HUDEP-2 (cell line): Measurements from ENCODE around the gene HIC2.
"Not testable (repeated sequence)": the region's sequence is repeated elsewhere in the genome, so short reads cannot be mapped to it uniquely, and the experiment has no call there.

ENCODE experiments used
- DNase-seq, 76 experiments: peaks; one replicate each; lab custom pipeline; 2025; ENCODE audit not compliant: unreplicated experiment in 76 of 76; lab: John Stamatoyannopoulos, UW

The HIC2 gene

DNA sequence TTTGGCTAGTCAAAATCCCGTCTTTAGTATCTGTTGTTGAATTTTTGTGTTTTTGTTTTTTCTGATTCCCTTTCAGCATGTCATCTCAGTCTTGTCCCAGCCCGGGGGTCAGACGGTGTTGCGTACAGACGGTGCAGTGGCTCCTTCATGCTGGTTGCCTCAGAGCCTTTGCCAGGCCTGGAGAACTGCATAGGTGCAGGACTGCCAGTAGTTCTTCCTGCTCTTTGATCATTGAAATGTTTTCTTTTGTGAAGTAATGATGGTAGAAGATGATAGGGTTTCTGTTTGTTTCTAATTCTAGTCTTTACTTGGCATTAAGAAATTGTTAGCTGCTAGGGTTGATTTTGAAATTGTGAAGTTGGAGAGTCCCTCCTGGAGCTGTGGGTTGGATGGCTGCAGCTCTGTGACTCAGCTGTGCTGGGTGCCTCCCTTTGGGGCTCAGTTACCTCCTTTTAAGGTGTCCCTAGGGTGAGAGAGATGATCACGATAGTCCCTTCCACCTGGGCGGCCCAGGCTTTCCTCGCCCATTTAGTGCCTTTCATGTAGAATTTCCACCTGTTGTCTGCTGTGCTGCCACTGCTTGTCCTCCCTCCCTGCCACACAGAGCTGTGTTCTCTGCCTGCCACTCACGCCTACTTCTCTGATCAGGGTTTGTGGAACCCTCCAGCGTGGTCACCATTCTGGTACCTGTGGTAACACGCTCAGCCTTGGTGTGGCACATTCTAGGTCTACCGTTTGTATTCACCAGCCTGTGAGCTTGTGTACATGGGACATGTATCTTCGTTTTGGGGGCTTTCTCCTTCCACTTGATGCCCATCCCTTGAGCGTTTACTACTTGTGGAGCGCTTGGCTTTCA, 17.4 kb downstream of the HIC2 start:
- DNase-seq, result not testable (repeated sequence)

DNA sequence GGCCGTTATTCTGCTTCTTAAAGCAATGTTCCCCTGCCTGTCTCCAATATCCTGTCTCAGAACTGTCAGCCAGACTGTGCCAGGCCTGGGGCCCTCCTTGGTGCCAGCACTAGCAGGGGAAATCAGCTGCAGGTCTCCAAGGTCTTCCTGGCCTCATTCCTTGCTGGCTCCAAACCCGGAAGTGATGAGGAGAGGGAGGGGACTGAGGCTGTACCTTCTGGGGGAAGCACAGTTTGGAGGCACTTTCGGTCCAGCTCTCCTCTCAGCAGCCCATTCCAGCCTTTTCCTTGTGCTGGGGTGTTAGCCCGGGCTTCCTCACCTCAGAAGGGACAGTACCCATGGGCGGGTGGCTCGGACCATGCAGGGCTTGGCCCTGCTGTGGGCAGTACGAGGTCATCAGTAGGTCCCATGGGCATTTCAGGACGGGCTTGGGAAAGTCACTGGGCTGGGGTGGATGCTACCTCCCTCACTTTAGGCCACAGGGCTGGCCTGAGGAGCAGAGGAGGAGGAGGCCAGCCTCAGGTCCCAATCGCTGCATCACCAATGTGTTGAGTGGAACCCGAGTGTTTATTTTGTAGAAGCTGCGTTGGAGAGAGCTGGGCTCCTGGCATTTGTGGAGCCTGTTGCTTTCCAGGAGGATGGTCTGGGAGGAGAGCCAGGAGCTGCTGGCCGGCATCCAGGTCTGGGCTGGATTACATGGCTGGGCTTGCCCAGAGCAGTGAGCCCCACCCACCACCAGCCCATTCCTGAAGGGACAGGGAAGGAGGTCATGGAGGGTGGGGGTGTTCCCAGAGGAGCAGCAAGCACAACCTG, 19.0 kb downstream of the HIC2 start:
- DNase-seq, result not testable (repeated sequence)

- not testable (repeated sequence) for DNase-seq
Measured at GRCh38 chr22:21438013-21438412, 20.8 kb downstream of the HIC2 start.

DNA sequence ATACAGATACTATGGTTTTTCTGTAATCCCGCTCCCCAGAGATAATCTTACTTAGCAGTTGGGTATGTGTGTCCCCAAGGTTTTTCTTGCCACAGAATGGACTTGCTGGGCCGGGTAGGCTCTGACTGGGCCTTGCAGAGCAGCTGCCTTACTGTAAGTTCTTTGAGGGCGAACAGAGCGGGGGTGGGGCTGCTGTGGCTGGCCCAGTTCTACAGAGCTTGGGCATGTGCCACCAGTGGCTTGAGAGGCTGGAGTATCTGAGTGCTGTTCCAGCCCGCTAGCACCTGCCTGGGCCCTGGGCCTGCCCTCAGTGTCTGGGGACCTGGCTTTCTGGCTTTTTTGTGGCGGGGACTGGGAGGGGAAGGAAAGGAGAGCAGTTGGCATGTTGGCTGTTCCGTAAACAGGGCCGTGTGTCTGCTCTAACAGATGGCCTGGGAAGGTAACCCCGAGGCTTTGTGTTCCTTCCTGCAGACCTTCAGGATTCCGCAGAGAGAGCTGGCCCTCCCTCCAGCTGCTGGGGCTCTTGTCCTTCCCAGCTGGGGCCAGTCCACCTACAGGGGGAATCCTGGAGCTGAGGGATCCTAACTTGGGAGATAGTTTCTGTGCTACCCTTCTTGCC, 23.0 kb downstream of the HIC2 start:
- not testable (repeated sequence) for DNase-seq

DNA sequence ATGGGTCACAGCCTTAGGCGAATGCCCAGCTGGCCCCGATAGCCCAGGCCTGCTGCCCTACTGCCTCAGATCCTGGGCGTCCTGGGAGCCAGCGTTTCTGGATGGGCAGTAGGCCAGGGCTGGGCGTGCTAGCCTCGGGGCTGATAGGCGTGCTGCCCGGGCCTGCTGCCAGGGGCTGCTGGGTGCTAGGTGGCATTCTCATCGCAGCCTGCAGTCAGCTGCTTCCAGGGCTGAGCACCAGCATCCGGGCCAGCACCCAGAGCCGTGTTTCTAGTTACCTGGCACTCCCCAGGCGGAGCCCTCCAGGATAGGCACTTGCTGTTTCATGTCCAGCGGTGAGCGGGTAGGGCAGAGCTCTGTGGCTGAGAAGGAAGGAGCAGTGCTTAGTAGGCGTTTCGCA, 23.5 kb downstream of the HIC2 start:
- DNase-seq, result not testable (repeated sequence)

DNA sequence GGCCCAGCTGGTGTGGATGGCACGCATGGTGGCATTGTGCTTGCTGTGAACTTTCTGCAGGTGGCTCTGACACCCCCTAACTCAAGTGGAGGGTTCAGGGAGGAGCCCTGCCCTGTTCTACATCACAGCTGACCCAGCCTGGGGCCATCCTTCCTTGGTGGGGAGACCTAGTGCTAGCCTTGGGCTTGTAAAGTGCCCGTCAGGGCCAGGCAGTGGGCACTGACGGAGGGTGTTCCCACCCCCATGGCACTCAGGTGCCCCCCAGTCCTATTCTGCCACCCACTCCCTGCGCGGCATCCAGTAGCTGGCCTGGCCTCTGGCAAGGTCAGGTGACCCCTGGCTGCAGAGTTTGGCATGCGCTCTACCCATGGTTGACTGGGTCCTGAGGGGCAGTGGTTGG, 24.0 kb downstream of the HIC2 start:
- DNase-seq, result not testable (repeated sequence)

- DNase-seq, result not testable (repeated sequence)
Measured at GRCh38 chr22:21442123-21442522, 25.0 kb downstream of the HIC2 start.

DNA sequence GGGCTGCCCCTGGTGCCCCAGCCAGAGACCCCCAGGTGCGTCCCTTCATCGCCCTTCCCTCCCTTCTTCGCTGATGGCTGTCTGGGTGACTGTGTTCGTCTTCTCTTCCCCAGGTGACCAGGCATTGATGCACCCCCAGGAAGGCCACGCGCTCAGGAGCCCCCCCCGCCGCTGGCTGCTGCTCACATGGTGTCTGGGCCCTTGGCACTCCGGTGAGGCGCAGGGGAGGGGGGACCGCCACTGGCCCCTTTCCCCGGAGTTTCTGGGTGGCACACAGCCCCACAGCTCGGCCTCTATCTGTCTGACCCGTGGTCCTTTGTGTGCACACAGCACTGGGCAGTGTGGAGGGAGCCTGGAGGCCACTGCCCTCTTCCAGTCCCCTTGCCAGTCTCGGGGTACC, 25.5 kb downstream of the HIC2 start:
- DNase-seq, result not testable (repeated sequence)

GRCh38 chr22:21443057-21443734, 26.0 kb downstream of the HIC2 start:
- no peak for DNase-seq

GRCh38 chr22:21443735-21444421, 26.7 kb downstream of the HIC2 start:
- DNase-seq, result no peak

GRCh38 chr22:21444701-21445436, 27.7 kb downstream of the HIC2 start:
- DNase-seq, result no peak

GRCh38 chr22:21445437-21446127, 28.4 kb downstream of the HIC2 start:
- DNase-seq, result no peak

GRCh38 chr22:21446128-21446826, 29.1 kb downstream of the HIC2 start:
- no peak for DNase-seq

- no peak for DNase-seq
Measured at GRCh38 chr22:21446827-21447690, 29.9 kb downstream of the HIC2 start.

GRCh38 chr22:21447694-21448402, 30.7 kb downstream of the HIC2 start:
- DNase-seq, result no peak

- DNase-seq, result no peak
Measured at GRCh38 chr22:21448627-21449416, 31.7 kb downstream of the HIC2 start.
